ENCODE results near the gene KCNJ16. TPM values are rescaled to one million over a fixed set of nuclear protein-coding genes. Genes with fewer than 3 reads are reported as not detected.

KCNJ16 gene
- total RNA-seq, 1 experiment from 2014 or later = not detected

- CTCF ChIA-PET = no interaction called here
- ATAC-seq (no peak), DNase-seq (ENCODE audit: low read depth, low spot score) (no peak)
- H3K27me3 ChIP-seq (ENCODE audit: control insufficient read depth, insufficient read depth, low read length) = no peaks in the 10 kb centered on the region
- POLR2A ChIA-PET = no interaction called here
- intact Hi-C loops (cut with micrococcal nuclease; ENCODE audit: unreplicated experiment) (no loop called here), in situ Hi-C loops (cut with HindIII; ENCODE audit: low pct_unique_long_range_greater_than_20kb, low sequenced_read_pairs) (no loop called here)
- TF ChIP-seq CTCF (IDR thresholded peaks at IDR 0.05) (no peak), TCF7L2 (IDR thresholded peaks at IDR 0.05; ENCODE audit: low read depth, low read length) (no peak), SIN3A (IDR thresholded peaks at IDR 0.05; ENCODE audit: borderline replicate concordance, insufficient read depth, low read depth, low read length) (no peak), POLR2AphosphoS5 (IDR thresholded peaks at IDR 0.05; ENCODE audit: low read depth, low read length) (no peak)
- TF ChIP-seq, protein P1, sequence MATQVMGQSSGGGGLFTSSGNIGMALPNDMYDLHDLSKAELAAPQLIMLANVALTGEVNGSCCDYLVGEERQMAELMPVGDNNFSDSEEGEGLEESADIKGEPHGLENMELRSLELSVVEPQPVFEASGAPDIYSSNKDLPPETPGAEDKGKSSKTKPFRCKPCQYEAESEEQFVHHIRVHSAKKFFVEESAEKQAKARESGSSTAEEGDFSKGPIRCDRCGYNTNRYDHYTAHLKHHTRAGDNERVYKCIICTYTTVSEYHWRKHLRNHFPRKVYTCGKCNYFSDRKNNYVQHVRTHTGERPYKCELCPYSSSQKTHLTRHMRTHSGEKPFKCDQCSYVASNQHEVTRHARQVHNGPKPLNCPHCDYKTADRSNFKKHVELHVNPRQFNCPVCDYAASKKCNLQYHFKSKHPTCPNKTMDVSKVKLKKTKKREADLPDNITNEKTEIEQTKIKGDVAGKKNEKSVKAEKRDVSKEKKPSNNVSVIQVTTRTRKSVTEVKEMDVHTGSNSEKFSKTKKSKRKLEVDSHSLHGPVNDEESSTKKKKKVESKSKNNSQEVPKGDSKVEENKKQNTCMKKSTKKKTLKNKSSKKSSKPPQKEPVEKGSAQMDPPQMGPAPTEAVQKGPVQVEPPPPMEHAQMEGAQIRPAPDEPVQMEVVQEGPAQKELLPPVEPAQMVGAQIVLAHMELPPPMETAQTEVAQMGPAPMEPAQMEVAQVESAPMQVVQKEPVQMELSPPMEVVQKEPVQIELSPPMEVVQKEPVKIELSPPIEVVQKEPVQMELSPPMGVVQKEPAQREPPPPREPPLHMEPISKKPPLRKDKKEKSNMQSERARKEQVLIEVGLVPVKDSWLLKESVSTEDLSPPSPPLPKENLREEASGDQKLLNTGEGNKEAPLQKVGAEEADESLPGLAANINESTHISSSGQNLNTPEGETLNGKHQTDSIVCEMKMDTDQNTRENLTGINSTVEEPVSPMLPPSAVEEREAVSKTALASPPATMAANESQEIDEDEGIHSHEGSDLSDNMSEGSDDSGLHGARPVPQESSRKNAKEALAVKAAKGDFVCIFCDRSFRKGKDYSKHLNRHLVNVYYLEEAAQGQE (IDR thresholded peaks at IDR 0.05; ENCODE audit: insufficient read depth in 1 of 2, low read depth in 2 of 2, low read length in 1 of 2) = no peak
- no peaks in the 10 kb centered on the region for H3K36me3 ChIP-seq (ENCODE audit: control insufficient read depth, insufficient read depth, low read length)
- H3K4me3 ChIP-seq (ENCODE audit: low read depth in 2 of 2, low read length in 2 of 2) = no peak overlapping the region
- no peak overlapping the region for H3K27ac ChIP-seq (ENCODE audit: low read length)
- BruUV-seq (replicated peaks) = no TSS peak
- no peaks in the 10 kb centered on the region for H3K9me3 ChIP-seq (ENCODE audit: control insufficient read depth, insufficient read depth, low read depth, low read length)
- H3K4me1 ChIP-seq (ENCODE audit: control insufficient read depth, insufficient read depth, low read length) = no peaks in the 10 kb centered on the region
These were observed 25.0 kb upstream of the KCNJ16 start for GRCh38 chr17:70049801-70050591.

GRCh38 chr17:70050931-70051330, 24.1 kb upstream of the KCNJ16 start:
- DNase-seq (ENCODE audit: low read depth, low spot score) = no peak

More at GRCh38 chr17:70050931-70051330, 24.1 kb upstream of the KCNJ16 start:
- H3K27ac ChIP-seq (ENCODE audit: low read length) = no peak overlapping the region
- intact Hi-C loops (cut with micrococcal nuclease; ENCODE audit: unreplicated experiment) = no loop called here
- H3K9me3 ChIP-seq (ENCODE audit: control insufficient read depth, insufficient read depth, low read depth, low read length) = no peaks in the 10 kb centered on the region
- TF ChIP-seq TCF7L2 (IDR thresholded peaks at IDR 0.05; ENCODE audit: low read depth, low read length) (no peak), SIN3A (IDR thresholded peaks at IDR 0.05; ENCODE audit: borderline replicate concordance, insufficient read depth, low read depth, low read length) (no peak), CTCF (IDR thresholded peaks at IDR 0.05) (no peak), POLR2AphosphoS5 (IDR thresholded peaks at IDR 0.05; ENCODE audit: low read depth, low read length) (no peak)
- TF ChIP-seq, protein P1 (IDR thresholded peaks at IDR 0.05; ENCODE audit: insufficient read depth in 1 of 2, low read depth in 2 of 2, low read length in 1 of 2) = no peak
- no peak for ATAC-seq
- POLR2A ChIA-PET = no interaction called here
- no peaks in the 10 kb centered on the region for H3K27me3 ChIP-seq (ENCODE audit: control insufficient read depth, insufficient read depth, low read length)
- H3K36me3 ChIP-seq (ENCODE audit: control insufficient read depth, insufficient read depth, low read length) = no peaks in the 10 kb centered on the region
- H3K4me3 ChIP-seq (ENCODE audit: low read depth in 2 of 2, low read length in 2 of 2) = no peak overlapping the region
- H3K4me1 ChIP-seq (ENCODE audit: control insufficient read depth, insufficient read depth, low read length) = no peaks in the 10 kb centered on the region
- CTCF ChIA-PET = no interaction called here
- no TSS peak for BruUV-seq (replicated peaks)
- in situ Hi-C loops (cut with HindIII; ENCODE audit: low pct_unique_long_range_greater_than_20kb, low sequenced_read_pairs) = no loop called here
